Skin of body (tissue), 2 donors: ENCODE measurements around the gene ZFYVE9. TPM values are rescaled to one million over a fixed set of nuclear protein-coding genes. Genes with fewer than 3 reads are reported as not detected.

ENCODE experiments used
- DNase-seq: peaks from one replicate; lab custom pipeline; 2025; lab: John Stamatoyannopoulos, UW
- total RNA-seq: library from RNA; depleted of rRNA; stranded (reverse); fragments of >200 nt; gene quantifications from one replicate; pipeline ENCODE4 v1.2.3, GENCODE V29; 2014

ZFYVE9 gene
- total RNA-seq, 1 donor from 2014 or later: 41.0 TPM

- DNase-seq: no peak
These were observed 195.6 kb downstream of the ZFYVE9 start for GRCh38 chr1:52337439-52337838.

GRCh38 chr1:52341655-52342260 lies 199.9 kb downstream of the ZFYVE9 start:
- DNase-seq: no peak

GRCh38 chr1:52343979-52344378 lies 202.1 kb downstream of the ZFYVE9 start:
- no peak for DNase-seq

GRCh38 chr1:52345252-52345651 lies 203.4 kb downstream of the ZFYVE9 start:
- no peak for DNase-seq

- no peak for DNase-seq
These were observed 204.8 kb downstream of the ZFYVE9 start for GRCh38 chr1:52346653-52347052.

- DNase-seq: no peak
These were observed 206.9 kb downstream of the ZFYVE9 start for GRCh38 chr1:52348704-52349300.

GRCh38 chr1:52352690-52353089 lies 210.8 kb downstream of the ZFYVE9 start:
- DNase-seq: no peak

- DNase-seq: no peak
These were observed 213.5 kb downstream of the ZFYVE9 start for GRCh38 chr1:52355436-52355835.

GRCh38 chr1:52355847-52356505 lies 214.1 kb downstream of the ZFYVE9 start:
- DNase-seq: no peak

GRCh38 chr1:52356818-52357355 lies 215.0 kb downstream of the ZFYVE9 start:
- DNase-seq: no peak

GRCh38 chr1:52357397-52357796 lies 215.5 kb downstream of the ZFYVE9 start:
- no peak for DNase-seq

- DNase-seq: no peak
These were observed 217.1 kb downstream of the ZFYVE9 start for GRCh38 chr1:52358851-52359497.

- no peak for DNase-seq
These were observed 218.0 kb downstream of the ZFYVE9 start for GRCh38 chr1:52359676-52360594.

GRCh38 chr1:52360595-52360968 lies 218.7 kb downstream of the ZFYVE9 start:
- no peak for DNase-seq

- no peak for DNase-seq
These were observed 222.4 kb downstream of the ZFYVE9 start for GRCh38 chr1:52364235-52364839.

GRCh38 chr1:52365071-52365745 lies 223.3 kb downstream of the ZFYVE9 start:
- peak; percentile 41 for DNase-seq

GRCh38 chr1:52365746-52366516 lies 224.0 kb downstream of the ZFYVE9 start, which contains the start of gene CC2D1B:
Gene CC2D1B, minus strand, starts transcription at chr1:52366205. Its CDS starts 1,585 bp downstream, at chr1:52364620.
- DNase-seq: peak; percentile 91

- no peak for DNase-seq
These were observed 224.6 kb downstream of the ZFYVE9 start for GRCh38 chr1:52366517-52366827.

GRCh38 chr1:52367272-52367671 lies 225.4 kb downstream of the ZFYVE9 start:
- no peak for DNase-seq
